ENCODE results near the gene APOC3.

DNA sequence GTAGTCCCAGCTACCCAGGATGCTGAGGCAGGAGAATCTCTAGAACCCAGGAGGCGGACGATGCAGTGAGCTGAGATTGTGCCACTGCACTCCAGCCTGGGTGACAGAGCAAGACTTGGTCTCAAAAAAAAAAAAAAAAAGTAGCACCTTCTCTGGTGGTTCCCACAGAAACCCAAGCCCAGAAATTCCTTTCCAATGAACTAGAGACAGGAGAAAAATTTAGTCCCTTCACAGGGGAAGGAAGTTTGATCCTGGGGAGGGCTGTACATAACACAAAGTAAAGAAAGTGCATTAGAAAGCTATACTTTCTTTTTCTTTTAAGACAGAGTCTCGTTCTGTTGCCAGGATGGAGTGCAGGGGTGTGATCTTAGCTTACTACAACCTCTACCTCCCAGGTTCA, 33.2 kb downstream of the APOC3 start:
- TF ChIP-seq POLR2A (IDR thresholded peaks at IDR 0.05), result no peak
- TF ChIP-seq, protein P1, sequence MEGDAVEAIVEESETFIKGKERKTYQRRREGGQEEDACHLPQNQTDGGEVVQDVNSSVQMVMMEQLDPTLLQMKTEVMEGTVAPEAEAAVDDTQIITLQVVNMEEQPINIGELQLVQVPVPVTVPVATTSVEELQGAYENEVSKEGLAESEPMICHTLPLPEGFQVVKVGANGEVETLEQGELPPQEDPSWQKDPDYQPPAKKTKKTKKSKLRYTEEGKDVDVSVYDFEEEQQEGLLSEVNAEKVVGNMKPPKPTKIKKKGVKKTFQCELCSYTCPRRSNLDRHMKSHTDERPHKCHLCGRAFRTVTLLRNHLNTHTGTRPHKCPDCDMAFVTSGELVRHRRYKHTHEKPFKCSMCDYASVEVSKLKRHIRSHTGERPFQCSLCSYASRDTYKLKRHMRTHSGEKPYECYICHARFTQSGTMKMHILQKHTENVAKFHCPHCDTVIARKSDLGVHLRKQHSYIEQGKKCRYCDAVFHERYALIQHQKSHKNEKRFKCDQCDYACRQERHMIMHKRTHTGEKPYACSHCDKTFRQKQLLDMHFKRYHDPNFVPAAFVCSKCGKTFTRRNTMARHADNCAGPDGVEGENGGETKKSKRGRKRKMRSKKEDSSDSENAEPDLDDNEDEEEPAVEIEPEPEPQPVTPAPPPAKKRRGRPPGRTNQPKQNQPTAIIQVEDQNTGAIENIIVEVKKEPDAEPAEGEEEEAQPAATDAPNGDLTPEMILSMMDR (IDR thresholded peaks at IDR 0.05), result no peak

Measured in body of pancreas (tissue), 4 donors.